Stimulated activated CD4-positive, alpha-beta T cell treated with anti-CD3 and anti-CD28 coated beads, Interleukin-15, amount 100 ng/mL, for 48 hours (primary cell): Measurements from ENCODE around the gene VSTM4.

Source experiments
- DNase-seq, 2 donors: peaks; one replicate each; pipeline ENCODE4 v3.0.0-alpha.2; 2020; ENCODE audit warnings: low read depth in 2 of 2

VSTM4 gene

DNA sequence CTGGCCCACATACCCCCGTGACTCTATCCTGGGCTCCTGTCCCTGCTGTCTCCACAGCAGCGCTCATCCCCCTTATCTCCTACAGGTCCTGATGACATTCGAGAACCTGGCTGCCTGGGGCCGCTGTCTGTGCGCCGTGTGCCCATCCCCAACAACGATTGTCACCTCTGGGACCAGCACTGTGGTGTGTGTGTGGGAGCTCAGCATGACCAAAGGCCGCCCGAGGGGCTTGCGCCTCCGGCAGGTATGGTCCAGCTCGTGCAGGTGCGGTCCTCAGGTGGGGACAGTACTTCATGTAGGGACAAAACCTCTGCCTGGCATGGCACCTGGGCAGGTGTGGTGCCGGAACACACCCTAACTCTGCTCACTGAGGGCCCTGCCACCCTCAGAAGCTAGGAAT lies 145.3 kb downstream of the VSTM4 start:
- no peak for DNase-seq

DNA sequence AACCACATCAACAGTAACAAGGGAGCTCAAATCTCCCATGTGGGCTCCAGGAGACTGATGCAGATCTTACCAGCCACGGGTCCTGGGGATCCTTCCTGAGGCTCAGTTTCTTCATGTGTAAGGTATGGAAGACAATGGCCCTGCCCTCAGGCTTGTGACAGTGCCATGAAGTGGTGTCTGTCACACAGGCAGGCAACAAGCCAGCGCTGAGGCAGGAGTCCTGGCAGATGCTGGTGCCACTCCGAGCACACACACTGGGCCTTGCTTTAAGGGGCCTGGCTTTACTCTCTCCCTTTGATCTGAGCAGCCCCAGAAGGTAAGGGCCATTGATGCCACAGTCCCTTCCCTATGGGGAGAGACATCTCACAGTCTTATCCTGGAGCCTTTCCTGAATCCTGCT lies 147.3 kb downstream of the VSTM4 start:
- no peak for DNase-seq

DNA sequence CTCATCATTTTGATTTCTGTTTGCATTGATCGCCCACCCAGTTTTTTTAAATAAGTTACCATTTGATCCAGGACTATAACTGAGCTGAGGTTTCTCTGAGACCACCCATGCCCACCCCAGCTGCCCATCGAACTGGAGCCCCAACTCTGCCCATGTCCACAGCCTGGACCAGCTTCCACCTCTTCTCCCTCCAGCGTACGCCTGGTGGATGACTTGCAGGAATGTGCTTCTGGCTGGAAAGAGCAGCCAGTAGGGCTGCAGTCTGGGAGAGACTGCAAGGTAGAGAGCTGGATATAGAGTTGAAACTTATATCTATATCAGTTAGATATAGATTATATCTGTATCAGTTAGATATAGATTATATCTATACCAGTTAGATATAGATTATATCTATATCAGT lies 149.9 kb downstream of the VSTM4 start:
- no peak for DNase-seq
